GM18861 (cell line): ENCODE results near the gene C22orf15.

Source experiments
- ATAC-seq: cut with Tn5 transposase; IDR thresholded peaks from one replicate; pipeline ENCODE4 v1.9.1; 2021; ENCODE audit not compliant: unreplicated experiment

Gene C22orf15

GRCh38 chr22:23750714-23751440 lies 11.9 kb upstream of the C22orf15 start, which contains the start of gene ZNF70:
Gene ZNF70, minus strand, starts transcription at chr22:23751112. Its CDS starts 5,972 bp downstream, at chr22:23745140.
- no peak for ATAC-seq

GRCh38 chr22:23751441-23751996 lies 11.3 kb upstream of the C22orf15 start:
- no peak for ATAC-seq

- ATAC-seq: no peak
These were observed 10.6 kb upstream of the C22orf15 start for GRCh38 chr22:23752090-23752691.

- ATAC-seq: no peak
These were observed 10.0 kb upstream of the C22orf15 start for GRCh38 chr22:23752750-23753149.

- no peak for ATAC-seq
These were observed 9.4 kb upstream of the C22orf15 start for GRCh38 chr22:23753385-23753784.

- ATAC-seq: no peak
These were observed 8.4 kb upstream of the C22orf15 start, which contains the start of gene VPREB3 for GRCh38 chr22:23754220-23754919. Gene VPREB3, minus strand, starts transcription at chr22:23754425. Its CDS starts 62 bp downstream, at chr22:23754363.

- ATAC-seq: no peak
These were observed 7.7 kb upstream of the C22orf15 start for GRCh38 chr22:23754980-23755636.

GRCh38 chr22:23755711-23756110 lies 7.1 kb upstream of the C22orf15 start:
- ATAC-seq: no peak

GRCh38 chr22:23756891-23757290 lies 5.9 kb upstream of the C22orf15 start:
- ATAC-seq: no peak

GRCh38 chr22:23759566-23759965 lies 3.2 kb upstream of the C22orf15 start:
- no peak for ATAC-seq

GRCh38 chr22:23760056-23760455 lies 2.7 kb upstream of the C22orf15 start:
- ATAC-seq: no peak

GRCh38 chr22:23763579-23763945 lies 772 bp downstream of the C22orf15 start:
- no peak for ATAC-seq

GRCh38 chr22:23763954-23764353 lies 1.2 kb downstream of the C22orf15 start:
- ATAC-seq: no peak

GRCh38 chr22:23764899-23765881 lies 2.4 kb downstream of the C22orf15 start:
- no peak for ATAC-seq

GRCh38 chr22:23767303-23767672 lies 4.5 kb downstream of the C22orf15 start:
- no peak for ATAC-seq

GRCh38 chr22:23767673-23768548 lies 5.1 kb downstream of the C22orf15 start, which contains the start of gene CHCHD10:
Gene CHCHD10, minus strand, starts transcription at chr22:23767972. Its CDS starts 98 bp downstream, at chr22:23767874.
- ATAC-seq: no peak

- ATAC-seq: no peak
These were observed 6.7 kb downstream of the C22orf15 start for GRCh38 chr22:23769321-23769965.

GRCh38 chr22:23772315-23772648 lies 9.5 kb downstream of the C22orf15 start:
- ATAC-seq: no peak
